Measurements from ENCODE around the gene WDR83. TPM values are rescaled to one million over a fixed set of nuclear protein-coding genes. Genes with fewer than 3 reads are reported as not detected.

WDR83 gene
- total and polyA plus RNA-seq, 2 of the 4 experiments (the other 2 are of a cell fraction): 5.9 to 8.9 TPM

GRCh38 chr19:12647490-12648071 lies 19.0 kb upstream of the WDR83 start:
- peak overlapping the region; percentile 41; the same call in 1 of the 2 replicates for H3K4me3 ChIP-seq (ENCODE audit: insufficient read depth, low read depth, low read length)
- TF ChIP-seq RAD21 (IDR thresholded peaks at IDR 0.05; ENCODE audit: low read length): no peak
- TF ChIP-seq BHLHE40 (IDR thresholded peaks at IDR 0.05; ENCODE audit: low read depth, low read length): no peak
- TF ChIP-seq MAFK (IDR thresholded peaks at IDR 0.05; ENCODE audit: low read depth, low read length): no peak
- no peak for TF ChIP-seq RFX5 (IDR thresholded peaks at IDR 0.05; ENCODE audit: low read depth, low read length)
- TF ChIP-seq MAZ (IDR thresholded peaks at IDR 0.05; ENCODE audit: borderline replicate concordance, low read depth, low read length): no peak; the same call in 1 of the 2 replicates
- TF ChIP-seq, protein P1, sequence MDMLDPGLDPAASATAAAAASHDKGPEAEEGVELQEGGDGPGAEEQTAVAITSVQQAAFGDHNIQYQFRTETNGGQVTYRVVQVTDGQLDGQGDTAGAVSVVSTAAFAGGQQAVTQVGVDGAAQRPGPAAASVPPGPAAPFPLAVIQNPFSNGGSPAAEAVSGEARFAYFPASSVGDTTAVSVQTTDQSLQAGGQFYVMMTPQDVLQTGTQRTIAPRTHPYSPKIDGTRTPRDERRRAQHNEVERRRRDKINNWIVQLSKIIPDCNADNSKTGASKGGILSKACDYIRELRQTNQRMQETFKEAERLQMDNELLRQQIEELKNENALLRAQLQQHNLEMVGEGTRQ (IDR thresholded peaks at IDR 0.05; ENCODE audit: low read depth, low read length): no peak
- no peak for TF ChIP-seq ELK1 (IDR thresholded peaks at IDR 0.05; ENCODE audit: borderline replicate concordance, low read depth, low read length)
- TF ChIP-seq CHD1 (IDR thresholded peaks at IDR 0.05; ENCODE audit: low read depth, low read length): no peak
- TF ChIP-seq POLR2A (IDR thresholded peaks at IDR 0.05; ENCODE audit: low read depth, low read length): no peak
- TF ChIP-seq NFE2L2 (IDR thresholded peaks at IDR 0.05; ENCODE audit: low read depth, low read length): no peak
- TF ChIP-seq SMC3 (IDR thresholded peaks at IDR 0.05; ENCODE audit: low read depth, low read length): no peak
- no peak for TF ChIP-seq CEBPB (IDR thresholded peaks at IDR 0.05; ENCODE audit: low read depth, low read length)
- no peak for TF ChIP-seq FOS (IDR thresholded peaks at IDR 0.05; ENCODE audit: low read depth, low read length)
- no peak for TF ChIP-seq MXI1 (IDR thresholded peaks at IDR 0.05; ENCODE audit: borderline replicate concordance, low read depth, low read length)
- no peak for TF ChIP-seq RCOR1 (IDR thresholded peaks at IDR 0.05; ENCODE audit: insufficient replicate concordance, low read length)
- no peak for TF ChIP-seq CTCF (conservative IDR thresholded peaks at IDR 0.05; ENCODE audit: low read depth, low read length)
- peak overlapping the region; percentile 74 for H3K4me2 ChIP-seq (ENCODE audit: low read depth, low read length)
- no peak overlapping the region for H3K14ac ChIP-seq (replicated peaks; ENCODE audit: low read depth, low read length)
- H3K9me3 ChIP-seq (ENCODE audit: control insufficient read depth, insufficient read depth, low read length): no peaks in the 10 kb centered on the region
- no peak overlapping the region for H4K5ac ChIP-seq (ENCODE audit: low read depth, low read length)
- H3K4me1 ChIP-seq (ENCODE audit: control insufficient read depth, insufficient read depth, low read length): 0 out of 2 replicates have a peak, but pooled peaks cover 2% of the 10 kb centered on the region
- dilution Hi-C loops (cut with HindIII; ENCODE audit: low sequenced_read_pairs, unreplicated experiment) (no loop called here), intact Hi-C loops (cut with micrococcal nuclease) (no loop called here), in situ Hi-C loops (cut with MboI; ENCODE audit: low sequenced_read_pairs) (no loop called here)
- DNase-seq (no peak), ATAC-seq (ENCODE audit: low read depth) (peak; percentile 94)
- peak overlapping the region; percentile 53 for H2AFZ ChIP-seq (replicated peaks; ENCODE audit: low read length, poor library complexity)
- no peak overlapping the region for H2AK9ac ChIP-seq (replicated peaks; ENCODE audit: low read depth, low read length, poor library complexity)
- H4K20me1 ChIP-seq (ENCODE audit: insufficient read depth, low read length): no peaks in the 10 kb centered on the region
- H3K9me1 ChIP-seq (ENCODE audit: insufficient read depth, low read length): 0 out of 2 replicates have a peak, but pooled peaks cover 3% of the 10 kb centered on the region
- no peak overlapping the region for H2BK120ac ChIP-seq (ENCODE audit: low read depth, low read length)
- peaks cover 6% of the 10 kb centered on the region; the same call in 1 of the 2 replicates for H3K36me3 ChIP-seq (ENCODE audit: control insufficient read depth, insufficient read depth, low read length)
- no peaks in the 10 kb centered on the region for H3K79me1 ChIP-seq (ENCODE audit: low read depth in 1 of 2, low read length in 2 of 2)
- 16% methylated on average over 15 of the region's 31 CpGs; no CpG with 5 or more reads in 1 of the 2 experiments for WGBS, 2 experiments (ENCODE audit: extremely low coverage in 2 of 2, insufficient read length in 1 of 2)
- H4K91ac ChIP-seq (ENCODE audit: insufficient read depth, low read depth, low read length): no peak overlapping the region
- ChIA-PET POLR2A (ENCODE audit: unreplicated experiment) (no interaction called here), CTCF (no interaction called here)
- no peak overlapping the region for H3K4ac ChIP-seq (ENCODE audit: low read depth, low read length)
- H3K56ac ChIP-seq (ENCODE audit: extremely low read depth, insufficient read depth, low read length): no peak overlapping the region
- no peak overlapping the region for H2AK5ac ChIP-seq (ENCODE audit: low read depth, low read length)
- H2BK15ac ChIP-seq (ENCODE audit: low read depth, low read length): no peak overlapping the region
- H3K27ac ChIP-seq (ENCODE audit: insufficient read depth, low read length): no peak overlapping the region
- no peak overlapping the region for H2BK20ac ChIP-seq (ENCODE audit: low read depth, low read length)
- no peak overlapping the region for H3K18ac ChIP-seq (ENCODE audit: low read depth, low read length)
- H3K27me3 ChIP-seq (ENCODE audit: control insufficient read depth, insufficient read depth, low read length): no peaks in the 10 kb centered on the region
- H3K23ac ChIP-seq (ENCODE audit: low read depth, low read length): no peak overlapping the region
- H4K8ac ChIP-seq (ENCODE audit: low read depth in 2 of 2, low read length in 2 of 2): no peak overlapping the region
- no peak overlapping the region for H3K9ac ChIP-seq (ENCODE audit: low read depth, low read length)
- no peak overlapping the region for H2BK5ac ChIP-seq (ENCODE audit: low read depth, low read length, poor library complexity, severe bottlenecking)
- no TSS peak for BruUV-seq (replicated peaks)
